C4-2B (cell line): ENCODE results near the gene TNFAIP8.

Experiments used
- CTCF ChIP-seq: fragments of 450-650 bp; conservative IDR thresholded peaks from 2 replicates; pipeline ENCODE4 v1.5.1; 2017; ENCODE audit warnings: mild to moderate bottlenecking
- ZFX ChIP-seq: fragments of 450-650 bp; IDR thresholded peaks from 2 replicates; pipeline ENCODE4 v1.6.1; 2017

GRCh38 chr5:119426057-119426456 lies 70.2 kb downstream of the TNFAIP8 start:
- TF ChIP-seq CTCF: no peak
- no peak for TF ChIP-seq ZFX
